Epithelial cell of prostate (primary cell): ENCODE results near the gene COBL.

Source experiments
- DNase-seq: peaks from one replicate; pipeline ENCODE4 v3.0.0-alpha.2; 2011; ENCODE audit warnings: low read depth, low spot score
- H3K27ac ChIP-seq: fragments of 450-650 bp; 2 replicates; pipeline ENCODE4 v1.5.1; 2017; ENCODE audit warnings: mild to moderate bottlenecking

Gene COBL, protein sequence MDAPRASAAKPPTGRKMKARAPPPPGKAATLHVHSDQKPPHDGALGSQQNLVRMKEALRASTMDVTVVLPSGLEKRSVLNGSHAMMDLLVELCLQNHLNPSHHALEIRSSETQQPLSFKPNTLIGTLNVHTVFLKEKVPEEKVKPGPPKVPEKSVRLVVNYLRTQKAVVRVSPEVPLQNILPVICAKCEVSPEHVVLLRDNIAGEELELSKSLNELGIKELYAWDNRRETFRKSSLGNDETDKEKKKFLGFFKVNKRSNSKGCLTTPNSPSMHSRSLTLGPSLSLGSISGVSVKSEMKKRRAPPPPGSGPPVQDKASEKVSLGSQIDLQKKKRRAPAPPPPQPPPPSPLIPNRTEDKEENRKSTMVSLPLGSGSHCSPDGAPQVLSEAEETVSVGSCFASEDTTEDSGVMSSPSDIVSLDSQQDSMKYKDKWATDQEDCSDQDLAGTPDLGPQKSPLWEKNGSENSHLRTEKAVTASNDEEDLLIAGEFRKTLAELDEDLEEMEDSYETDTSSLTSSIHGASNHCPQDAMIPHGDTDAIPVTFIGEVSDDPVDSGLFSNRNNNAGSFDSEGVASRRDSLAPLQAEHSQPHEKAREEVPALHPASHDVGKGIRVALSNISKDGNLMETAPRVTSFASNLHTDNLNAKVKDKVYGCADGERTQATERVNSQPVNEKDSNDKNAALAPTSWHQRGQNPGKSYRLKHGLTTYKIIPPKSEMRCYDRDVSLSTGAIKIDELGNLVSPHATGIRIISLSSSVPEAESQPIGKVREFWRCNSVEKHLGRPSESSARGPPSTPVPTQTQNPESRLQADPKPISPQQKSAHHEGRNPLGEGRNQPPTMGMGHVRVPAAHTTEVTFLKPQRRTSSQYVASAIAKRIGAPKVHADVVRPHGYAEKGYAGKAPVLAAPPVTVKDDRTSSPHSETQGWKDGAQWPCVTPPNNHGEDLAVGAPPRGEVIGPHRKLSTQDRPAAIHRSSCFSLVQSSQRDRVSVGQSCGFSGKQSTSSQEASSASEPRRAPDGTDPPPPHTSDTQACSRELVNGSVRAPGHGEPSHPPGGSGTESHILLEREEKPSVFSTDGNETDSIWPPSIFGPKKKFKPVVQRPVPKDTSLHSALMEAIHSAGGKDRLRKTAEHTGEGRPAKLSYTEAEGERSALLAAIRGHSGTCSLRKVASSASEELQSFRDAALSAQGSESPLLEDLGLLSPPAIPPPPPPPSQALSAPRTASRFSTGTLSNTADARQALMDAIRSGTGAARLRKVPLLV

DNA sequence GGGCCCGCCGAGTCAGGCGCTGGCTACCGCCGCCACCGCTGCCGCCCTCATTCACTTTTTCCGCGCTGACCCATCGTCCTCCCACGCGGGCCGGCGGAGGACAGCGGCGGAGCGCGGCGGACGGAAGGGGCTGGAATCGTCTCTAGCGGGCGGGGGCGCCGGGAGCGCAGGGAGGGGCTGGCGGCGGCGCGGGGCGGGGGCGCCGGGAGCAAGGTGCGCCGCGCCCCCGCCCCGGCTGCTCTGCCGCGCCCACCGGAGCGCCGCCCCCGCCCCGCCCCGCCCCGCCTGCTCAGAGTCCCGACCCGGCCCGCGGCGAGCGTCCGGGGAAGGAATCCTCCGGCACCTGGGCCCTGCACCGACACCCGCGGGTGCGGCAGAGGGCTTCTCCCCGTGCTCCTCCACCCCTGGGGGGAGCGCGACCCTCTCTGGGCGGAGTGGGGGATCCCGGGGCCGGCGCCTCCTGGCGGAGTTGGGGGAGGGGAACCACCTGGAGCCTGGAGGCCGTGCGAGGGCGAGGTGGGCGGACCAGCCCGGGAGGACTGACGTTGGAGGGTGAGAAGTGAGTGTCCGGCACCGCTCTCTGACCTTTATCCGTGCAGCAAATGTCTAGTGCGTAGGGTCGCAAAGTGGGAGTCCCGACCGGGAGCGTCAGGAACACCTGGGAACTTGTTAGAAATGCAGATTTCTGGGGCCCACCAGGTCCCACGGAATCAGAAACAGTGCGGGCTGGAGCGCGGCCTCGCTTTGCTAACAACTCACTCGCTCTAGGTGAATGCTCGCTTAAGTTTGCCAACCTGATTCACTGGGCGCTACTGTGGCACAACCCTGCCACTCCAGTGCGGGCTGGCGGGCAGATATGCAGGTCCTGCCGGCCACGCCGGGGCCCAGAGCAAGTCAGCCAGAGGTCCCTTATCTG is at the start of gene COBL:
COBL (minus strand) TSS at position 144 of the 916 bp plus-strand sequence. CDS start 176 bp downstream, outside the sequence.
- no peak within 1 kb of the TSS for H3K27ac ChIP-seq
- no peak for DNase-seq

DNA sequence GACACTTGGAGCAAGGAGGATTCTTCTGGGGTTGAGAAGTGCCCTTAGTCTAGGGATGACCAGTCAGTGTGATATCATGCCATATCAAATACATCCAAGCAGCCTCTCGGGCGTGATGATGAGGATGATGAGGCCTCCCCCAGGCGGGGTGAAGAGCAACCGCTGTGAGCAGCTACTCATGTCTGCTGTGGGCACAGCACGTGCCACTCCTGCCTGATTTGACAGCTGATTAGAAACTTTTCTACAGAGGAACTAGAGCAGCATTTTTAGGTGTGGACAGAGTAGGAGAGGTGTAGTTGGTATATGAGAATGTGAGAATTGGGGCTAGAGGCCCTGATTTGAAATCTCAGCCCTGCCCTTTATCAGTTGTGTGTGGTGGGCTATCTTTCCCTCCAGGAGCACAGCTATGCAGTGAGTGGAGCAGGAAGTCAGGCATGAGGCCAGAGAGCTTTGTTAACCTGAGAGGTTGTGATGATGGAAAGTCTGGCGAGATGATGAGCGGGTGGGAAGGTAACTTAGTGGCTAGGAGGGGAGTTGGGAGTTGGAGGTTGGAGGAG is 49.6 kb upstream of the COBL start:
- DNase-seq, result no peak
- H3K27ac ChIP-seq, result no peak overlapping the region

DNA sequence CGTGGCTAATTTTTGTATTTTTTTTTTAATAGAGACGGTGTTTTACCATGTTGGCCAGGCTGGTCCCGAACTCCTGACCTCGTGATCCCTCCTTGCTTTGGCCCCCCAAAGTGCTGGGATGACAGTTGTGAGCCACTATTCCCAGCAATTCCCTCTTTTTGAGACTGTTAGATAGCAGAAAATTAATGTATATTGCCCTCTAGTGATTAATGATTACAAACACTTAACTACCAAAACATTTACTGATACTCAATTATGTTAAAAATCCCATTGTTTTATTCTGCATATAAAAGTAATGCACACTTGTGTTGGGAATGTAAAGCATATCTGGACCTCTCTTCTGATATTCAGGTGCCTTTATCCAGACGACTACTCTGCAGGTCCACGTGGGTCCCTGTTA is 41.2 kb upstream of the COBL start:
- no peak overlapping the region for H3K27ac ChIP-seq
- no peak for DNase-seq

DNA sequence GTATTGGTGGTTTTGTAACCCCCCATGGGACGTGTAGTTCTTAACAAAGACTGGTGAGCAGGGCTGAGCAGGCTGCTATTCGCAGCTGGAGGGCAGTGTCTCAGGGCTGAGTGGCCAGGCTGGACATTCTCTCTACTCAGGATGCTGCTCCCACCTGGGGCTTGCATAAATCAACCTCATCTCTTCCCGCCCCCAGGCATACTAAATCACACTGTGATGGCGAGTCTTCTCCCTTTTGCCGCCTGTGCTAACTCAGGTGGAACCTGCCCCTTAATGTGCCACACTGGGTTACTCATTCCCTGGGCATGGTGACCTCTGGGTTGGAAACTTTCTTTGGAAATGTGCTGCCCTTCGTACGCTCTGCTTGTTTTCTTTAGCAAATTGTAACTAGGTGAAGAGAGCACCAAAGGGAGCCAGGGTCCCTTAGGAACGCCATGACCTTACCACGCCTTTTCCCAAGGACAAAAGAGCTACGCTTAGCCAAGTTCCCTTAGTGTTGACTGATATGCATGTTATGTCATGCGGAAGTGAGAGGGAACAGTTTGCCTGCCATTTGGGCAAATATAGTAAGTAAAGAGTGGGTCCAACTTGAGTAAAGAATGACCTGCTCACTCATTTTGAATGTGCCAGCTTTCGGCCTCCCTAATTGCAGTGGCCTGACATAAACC is 40.4 kb upstream of the COBL start:
- no peak for DNase-seq
- no peak overlapping the region for H3K27ac ChIP-seq

DNA sequence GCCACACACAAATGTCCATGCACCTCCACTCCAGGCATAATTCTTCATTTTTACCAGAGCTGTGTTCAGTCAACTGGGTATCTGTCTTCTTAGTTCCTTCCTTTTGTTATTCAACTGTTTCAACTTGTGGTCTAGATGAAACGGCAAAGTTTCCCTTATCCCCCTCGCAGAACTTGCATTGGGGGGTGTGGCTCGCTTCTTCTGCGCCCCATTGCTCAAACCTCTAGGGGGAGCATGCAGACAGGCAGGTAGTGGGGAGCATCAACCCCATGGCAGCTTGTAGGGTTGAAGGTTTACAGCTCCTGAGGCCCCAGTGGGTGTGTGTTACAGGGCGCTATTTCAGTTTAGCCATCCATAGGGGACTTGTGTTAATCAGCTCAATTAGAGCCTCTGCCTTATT is 38.3 kb upstream of the COBL start:
- H3K27ac ChIP-seq, result no peak overlapping the region
- no peak for DNase-seq

DNA sequence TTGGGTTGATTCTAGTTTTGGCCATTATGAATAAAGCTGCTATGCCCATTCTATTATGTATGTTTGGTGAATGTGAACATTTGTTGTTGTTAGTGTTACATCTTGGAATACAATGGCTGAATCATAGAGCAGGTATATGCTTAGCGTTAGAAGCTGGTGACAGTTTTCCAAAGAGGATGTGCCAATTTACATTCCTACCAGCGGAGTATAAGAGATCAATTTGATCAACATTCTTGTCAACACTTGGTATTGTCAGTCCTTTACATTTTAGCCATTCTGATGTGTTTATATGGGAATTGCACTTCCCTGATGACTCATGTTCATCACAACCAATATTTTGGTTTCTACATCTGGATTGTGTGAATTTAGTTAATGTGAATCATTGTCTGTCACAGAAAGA is 37.8 kb upstream of the COBL start:
- no peak overlapping the region for H3K27ac ChIP-seq
- no peak for DNase-seq

DNA sequence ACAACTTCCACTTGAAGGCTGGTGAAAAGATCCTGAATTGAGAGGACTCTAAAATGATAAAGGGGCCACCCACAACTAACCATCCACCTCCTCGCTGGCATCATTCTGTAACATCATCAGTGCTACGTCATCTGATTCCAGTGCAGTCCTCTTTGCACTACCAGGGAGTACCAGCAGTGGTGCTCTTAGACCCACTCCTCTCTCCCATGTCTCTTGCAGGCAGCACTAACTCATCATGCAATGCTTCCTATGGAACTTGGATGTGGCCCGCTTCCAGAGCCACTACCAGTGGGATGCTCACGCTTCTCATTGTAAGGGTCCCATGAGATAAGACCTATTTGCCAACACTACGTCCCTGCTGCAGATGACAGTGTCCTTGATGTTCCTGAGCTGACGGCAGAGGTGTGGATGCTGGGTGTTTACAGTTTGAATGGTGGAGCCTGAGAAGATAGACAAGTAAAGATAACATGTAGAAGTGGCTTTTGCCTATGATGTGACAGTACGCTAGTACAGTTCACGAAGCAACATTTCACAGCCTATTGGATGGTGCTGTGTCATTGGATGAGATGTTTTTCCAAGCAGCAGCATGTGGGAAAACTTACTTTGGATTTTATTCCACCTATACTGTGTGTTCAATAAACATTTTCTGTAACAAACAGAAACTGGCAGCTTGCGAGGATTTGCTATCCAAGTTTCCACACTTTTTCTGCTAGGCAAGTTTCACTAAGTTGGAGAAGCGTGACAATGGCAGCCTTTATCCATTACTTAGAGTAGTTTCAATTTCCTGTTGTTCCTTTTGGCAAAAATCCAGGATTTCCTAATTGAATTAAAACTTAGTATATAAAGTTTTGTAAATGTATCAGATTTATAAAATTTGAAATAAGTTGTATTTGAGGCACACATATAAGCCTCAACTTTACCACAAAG is 35.8 kb upstream of the COBL start:
- no peak for DNase-seq

DNA sequence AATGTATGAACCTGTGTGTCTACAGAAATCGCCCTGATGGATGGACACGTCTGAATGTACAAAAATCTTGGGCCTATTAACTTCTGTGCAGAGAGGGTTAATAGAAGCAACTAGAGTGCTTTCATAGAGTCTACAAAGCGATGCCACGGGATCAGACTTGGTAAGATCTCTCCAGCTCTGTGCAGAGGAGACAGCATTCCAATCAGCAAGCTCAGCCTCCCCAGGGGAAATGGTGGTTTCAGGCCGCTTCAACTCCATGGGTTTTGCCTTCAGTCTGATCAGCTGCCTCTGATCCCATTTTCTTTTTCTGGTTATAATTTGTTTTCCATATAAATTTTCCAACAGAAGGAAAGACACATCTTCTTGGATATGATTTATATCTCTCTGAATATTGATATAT is 35.1 kb upstream of the COBL start:
- H3K27ac ChIP-seq, result no peak overlapping the region
- DNase-seq, result no peak

More for the DNA sequence above, 35.8 kb upstream of the COBL start:
- no peak overlapping the region for H3K27ac ChIP-seq

DNA sequence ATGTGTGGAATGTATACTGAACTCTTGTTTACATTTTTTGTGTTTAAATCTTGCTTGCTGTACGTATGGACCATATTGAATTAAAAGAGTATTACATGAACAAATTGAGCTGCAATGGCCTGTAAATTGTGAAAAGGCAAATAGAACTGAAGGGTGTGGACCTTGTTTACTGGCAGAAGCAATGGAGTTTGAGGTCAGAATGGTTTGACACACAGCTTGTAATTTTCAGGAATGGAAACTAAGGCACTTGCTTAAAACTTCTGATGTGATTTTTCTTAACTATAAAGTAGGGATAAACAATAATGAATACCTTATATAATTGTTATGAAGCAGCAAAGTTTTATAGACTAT is 33.9 kb upstream of the COBL start:
- DNase-seq, result no peak
- no peak overlapping the region for H3K27ac ChIP-seq

DNA sequence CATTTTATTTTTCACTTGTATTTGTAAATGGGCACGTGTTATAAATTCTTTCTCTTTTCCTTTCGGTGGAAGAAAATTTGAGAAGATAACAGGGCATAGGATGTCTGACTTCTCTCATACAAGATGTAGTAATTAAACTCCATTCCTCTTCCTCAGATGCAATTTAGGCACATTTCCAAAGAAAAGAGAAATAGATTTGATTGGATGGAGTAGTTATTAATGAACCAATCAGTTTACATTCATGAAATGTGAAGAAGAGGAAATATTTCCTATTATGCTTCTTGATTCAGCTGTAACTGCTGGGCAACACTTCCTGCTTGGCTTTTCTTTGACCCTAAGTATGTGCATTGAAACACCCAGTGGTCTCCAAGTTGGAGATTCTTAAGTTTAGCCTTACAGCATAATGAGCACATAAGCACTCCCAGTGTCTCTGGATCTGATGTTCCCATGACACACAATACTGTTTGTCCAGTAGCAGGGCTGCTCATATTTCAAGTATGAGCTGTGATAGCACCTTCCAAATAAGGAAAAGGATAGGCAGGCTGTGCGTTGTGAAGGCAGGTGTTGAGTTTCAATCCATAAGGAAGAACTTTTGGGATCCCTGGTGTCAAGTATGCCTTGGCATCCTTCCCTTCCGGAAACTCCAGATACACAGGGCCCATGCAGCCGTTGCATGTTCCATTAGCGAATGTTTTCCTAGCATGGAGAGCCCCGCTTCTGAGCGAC is 33.4 kb upstream of the COBL start:
- H3K27ac ChIP-seq, result no peak overlapping the region
- peak; percentile 18 for DNase-seq

DNA sequence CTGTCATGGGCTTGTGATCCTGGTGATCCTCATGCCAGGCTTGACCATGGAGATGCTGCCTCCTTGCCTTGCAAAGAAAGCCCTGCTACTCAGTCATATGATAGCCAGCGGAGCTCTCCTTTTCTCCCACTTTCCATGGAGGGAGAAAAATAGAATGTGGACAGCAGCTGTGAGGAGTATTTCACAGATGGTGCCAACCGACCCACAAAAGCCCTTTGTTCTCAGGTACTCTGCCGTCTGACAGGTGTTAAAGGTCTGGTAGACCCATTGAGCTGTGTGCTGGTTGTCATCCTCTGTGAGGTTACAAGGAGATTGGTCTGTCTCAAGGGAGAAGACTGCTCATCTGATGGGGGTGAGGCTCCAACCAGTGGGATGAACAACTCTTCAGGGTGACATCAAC is 29.5 kb upstream of the COBL start:
- no peak overlapping the region for H3K27ac ChIP-seq
- DNase-seq, result no peak

DNA sequence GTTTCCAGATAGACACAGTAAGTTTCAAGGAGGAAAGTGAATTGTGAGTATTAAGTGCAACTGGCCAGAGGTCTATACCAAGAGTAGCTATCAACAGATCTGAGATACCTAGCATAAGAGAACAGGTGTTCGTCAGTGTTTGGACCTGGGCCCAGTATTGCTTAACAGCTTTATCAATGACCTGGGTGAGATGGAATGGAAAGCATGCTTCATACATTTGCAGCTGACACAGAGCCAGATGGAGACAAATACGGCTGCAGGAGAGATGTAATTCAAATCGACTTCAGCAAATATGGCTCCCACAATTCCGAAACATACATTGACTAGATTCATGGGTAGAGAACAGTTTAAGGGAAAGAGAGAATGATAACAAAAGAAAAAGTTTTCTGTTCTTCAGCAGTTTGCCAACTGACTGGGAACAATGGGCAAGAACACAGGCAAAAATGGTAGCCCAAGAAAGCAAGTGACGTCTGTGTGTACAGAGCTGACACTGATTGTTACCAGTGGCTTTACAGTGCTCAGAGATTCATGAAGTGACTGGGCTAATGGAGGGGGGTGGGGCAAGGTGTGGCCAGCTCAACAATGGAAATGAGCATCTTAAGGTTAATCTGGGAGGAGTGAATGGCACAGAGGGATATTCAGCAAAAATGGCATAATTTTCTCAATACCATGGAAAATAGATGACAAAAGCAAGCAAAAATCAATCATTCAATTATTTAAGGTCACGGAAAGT is 28.0 kb upstream of the COBL start:
- no peak overlapping the region for H3K27ac ChIP-seq
- peak; percentile 18 for DNase-seq

DNA sequence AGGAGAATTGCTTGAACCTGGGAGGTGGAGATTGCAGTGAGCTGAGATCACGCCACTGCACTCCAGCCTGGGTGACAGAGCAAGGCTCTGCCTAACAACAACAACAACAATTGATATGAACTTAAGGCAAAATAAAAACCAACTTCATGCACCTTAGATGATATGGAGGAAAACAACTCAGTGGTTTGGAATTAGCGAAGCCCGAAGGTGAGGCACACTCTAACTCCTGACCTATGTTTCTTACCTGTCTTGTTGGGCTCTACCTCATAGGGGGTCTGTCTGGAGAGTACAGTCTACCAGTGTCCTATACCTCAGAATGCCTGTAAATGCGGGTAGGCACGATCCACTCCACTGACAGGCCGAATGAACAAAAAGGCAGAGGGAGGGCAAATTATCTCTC is 24.3 kb upstream of the COBL start:
- H3K27ac ChIP-seq, result peak overlapping the region; percentile 26
- DNase-seq, result no peak

DNA sequence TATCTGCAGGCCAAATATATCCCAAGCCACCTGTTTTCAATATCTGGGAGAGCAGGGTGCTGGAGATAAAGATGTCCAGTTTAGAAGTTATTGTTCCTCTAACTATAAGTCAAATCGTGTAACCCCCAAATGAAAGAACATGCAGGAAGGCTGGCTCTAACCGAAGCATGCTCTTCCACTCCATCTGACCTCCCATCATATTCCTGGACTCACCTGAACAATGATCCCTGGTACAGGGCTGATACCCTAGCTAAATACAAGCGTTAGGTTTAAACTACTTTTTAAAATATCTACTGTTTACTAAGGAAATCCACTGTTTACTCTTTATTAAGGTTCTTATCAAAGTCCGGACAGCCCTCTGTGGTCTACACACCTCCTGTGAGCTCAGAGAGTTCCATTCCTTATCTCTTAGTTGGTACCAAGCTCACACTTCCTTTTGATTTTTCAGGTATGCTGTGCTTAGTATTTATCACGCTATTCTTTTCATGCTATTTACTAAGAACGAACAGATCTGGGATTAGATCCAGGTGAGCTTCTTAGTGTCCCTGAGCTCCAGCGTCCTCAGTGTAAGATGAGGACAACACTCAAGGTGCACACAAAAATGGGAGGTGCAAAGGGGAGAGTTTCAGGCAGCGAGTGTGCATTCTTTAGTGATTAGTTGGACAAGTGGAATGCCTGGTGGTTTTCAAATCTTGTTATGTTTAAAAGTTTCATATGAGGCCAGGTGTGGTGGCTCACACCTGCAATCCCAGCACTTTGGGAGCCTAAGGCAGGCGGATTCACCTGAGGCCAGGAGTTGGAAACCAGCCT is 23.6 kb upstream of the COBL start:
- DNase-seq, result no peak

DNA sequence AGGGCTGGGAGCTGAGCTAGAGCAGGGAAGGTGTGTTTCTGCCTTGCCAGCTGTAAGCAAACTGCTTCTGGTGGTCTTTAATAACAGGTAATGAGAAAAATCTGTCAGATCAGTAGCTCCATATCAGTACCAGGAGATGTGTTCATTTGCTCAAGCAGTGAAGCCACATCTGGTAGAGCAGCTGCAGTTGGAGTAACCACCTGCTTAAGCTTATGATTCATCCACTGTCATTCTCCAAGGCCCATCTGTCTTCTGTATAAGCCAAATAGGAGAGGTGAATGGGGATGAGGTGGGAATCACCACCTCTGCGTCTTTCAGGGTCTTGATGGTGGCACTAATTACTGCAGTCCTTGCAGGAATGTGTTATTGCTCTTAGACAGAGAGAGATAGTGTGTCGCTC is 18.4 kb upstream of the COBL start:
- no peak overlapping the region for H3K27ac ChIP-seq
- no peak for DNase-seq

More for the DNA sequence above, 23.6 kb upstream of the COBL start:
- H3K27ac ChIP-seq, result peak overlapping the region; percentile 26
